ENCODE results near the gene PACSIN1.
A peak's percentile ranks its signal among the peaks of the same experiment; 100 is the strongest.

The PACSIN1 gene

GRCh38 chr6:34515473-34516387 lies 49.9 kb downstream of the PACSIN1 start:
- no peak for DNase-seq

GRCh38 chr6:34516391-34517324 lies 50.8 kb downstream of the PACSIN1 start:
- DNase-seq, result no peak

GRCh38 chr6:34517461-34517881 lies 51.6 kb downstream of the PACSIN1 start:
- no peak for DNase-seq

GRCh38 chr6:34517966-34518365 lies 52.1 kb downstream of the PACSIN1 start:
- no peak for DNase-seq

- DNase-seq, result no peak
These were observed 52.9 kb downstream of the PACSIN1 start for GRCh38 chr6:34518669-34519365.

- DNase-seq, result no peak
These were observed 54.2 kb downstream of the PACSIN1 start for GRCh38 chr6:34519971-34520644.

GRCh38 chr6:34520645-34521462 lies 55.0 kb downstream of the PACSIN1 start:
- no peak for DNase-seq

GRCh38 chr6:34521463-34522285 lies 55.8 kb downstream of the PACSIN1 start:
- no peak for DNase-seq

GRCh38 chr6:34522761-34523160 lies 56.9 kb downstream of the PACSIN1 start:
- DNase-seq, result no peak

- no peak for DNase-seq
These were observed 57.7 kb downstream of the PACSIN1 start for GRCh38 chr6:34523441-34524206.

GRCh38 chr6:34524499-34524898 lies 58.6 kb downstream of the PACSIN1 start:
- no peak for DNase-seq

- no peak for DNase-seq
These were observed 59.1 kb downstream of the PACSIN1 start for GRCh38 chr6:34524971-34525370.

- DNase-seq, result no peak
These were observed 59.7 kb downstream of the PACSIN1 start for GRCh38 chr6:34525431-34526175.

- DNase-seq, result no peak
These were observed 60.5 kb downstream of the PACSIN1 start for GRCh38 chr6:34526241-34526972.

GRCh38 chr6:34526992-34527728 lies 61.3 kb downstream of the PACSIN1 start:
- peak; percentile 93 for DNase-seq

GRCh38 chr6:34527751-34528670 lies 62.1 kb downstream of the PACSIN1 start:
- no peak for DNase-seq
